IMR-90 (cell line): Measurements from ENCODE around the gene SEC24A. TPM values are rescaled to one million over a fixed set of nuclear protein-coding genes. Genes with fewer than 3 reads are reported as not detected.
A peak's percentile ranks its signal among the peaks of the same experiment; 100 is the strongest.

Experiments
- ATAC-seq: fragments of 200-7000 bp; cut with Tn5 transposase; 2 replicates; pipeline ENCODE4 v1.9.1; 2020; ENCODE audit warnings: low read depth, mild to moderate bottlenecking, moderate library complexity
- BruUV-seq: library from RNA; stranded (reverse); fragments of 400-500 nt; replicated peaks from 2 replicates; lab custom pipeline; 2021; lab: Mats Ljungman, UMichigan
- CTCF ChIA-PET: fragments of 300-600 bp; formaldehyde crosslinking; extraction: SDS; loops from one replicate; lab custom pipeline; 2021; ENCODE audit warnings: antibody characterized with exemption; lab: Yijun Ruan, JAX
- POLR2A ChIA-PET: fragments of 300-600 bp; sonication (Branson Sonifier 250); formaldehyde crosslinking; loops from one replicate; lab custom pipeline; 2022; ENCODE audit warnings: antibody characterized with exemption; ENCODE audit not compliant: unreplicated experiment; lab: Charles Lee
- DNase-seq: peaks from one replicate; pipeline ENCODE4 v3.0.0; 2013
- H2AFZ ChIP-seq: replicated peaks from 2 replicates; pipeline ENCODE3; 2013; ENCODE audit warnings: low read length, mild to moderate bottlenecking; ENCODE audit not compliant: poor library complexity
- H2AK5ac ChIP-seq: 2 replicates; pipeline ENCODE4 v1.6.1; 2013; ENCODE audit warnings: low read depth, low read length, inconsistent platforms
- H2AK9ac ChIP-seq: replicated peaks from 2 replicates; pipeline ENCODE3; 2013; ENCODE audit warnings: mild to moderate bottlenecking, low read depth, low read length, moderate library complexity; ENCODE audit not compliant: poor library complexity
- H2BK120ac ChIP-seq: 2 replicates; pipeline ENCODE4 v1.6.1; 2013; ENCODE audit warnings: low read depth, low read length, inconsistent platforms
- H2BK15ac ChIP-seq: 3 replicates; pipeline ENCODE4 v1.6.1; 2013; ENCODE audit warnings: low read depth, low read length, inconsistent platforms
- H2BK20ac ChIP-seq: 2 replicates; pipeline ENCODE4 v1.6.1; 2013; ENCODE audit warnings: low read depth, mild to moderate bottlenecking, inconsistent platforms, low read length, moderate library complexity
- H2BK5ac ChIP-seq: 2 replicates; pipeline ENCODE4 v1.6.1; 2013; ENCODE audit warnings: mild to moderate bottlenecking, low read depth, low read length, inconsistent platforms; ENCODE audit not compliant: poor library complexity, severe bottlenecking
- H3K14ac ChIP-seq: replicated peaks from 2 replicates; pipeline ENCODE4 v1.6.1; 2013; ENCODE audit warnings: low read depth, low read length, inconsistent platforms
- H3K18ac ChIP-seq: 2 replicates; pipeline ENCODE4 v1.6.1; 2013; ENCODE audit warnings: low read depth, low read length, control low read depth
- H3K23ac ChIP-seq: 2 replicates; pipeline ENCODE4 v1.6.1; 2013; ENCODE audit warnings: low read depth, low read length, inconsistent platforms
- H3K27ac ChIP-seq: 2 replicates; pipeline ENCODE4 v1.5.1; 2013; ENCODE audit warnings: mild to moderate bottlenecking, control low read depth, low read length; ENCODE audit not compliant: insufficient read depth
- H3K27me3 ChIP-seq: 2 replicates; pipeline ENCODE4 v1.6.1; 2013; ENCODE audit warnings: low read length; ENCODE audit not compliant: control insufficient read depth, insufficient read depth
- H3K36me3 ChIP-seq: 2 replicates; pipeline ENCODE4 v1.6.1; 2013; ENCODE audit warnings: low read length, mixed read lengths; ENCODE audit not compliant: control insufficient read depth, insufficient read depth
- H3K4ac ChIP-seq: 2 replicates; pipeline ENCODE4 v1.6.1; 2013; ENCODE audit warnings: low read depth, low read length, inconsistent platforms
- H3K4me1 ChIP-seq: 2 replicates; pipeline ENCODE4 v1.6.1; 2013; ENCODE audit warnings: low read length, mixed read lengths; ENCODE audit not compliant: control insufficient read depth, insufficient read depth
- H3K4me2 ChIP-seq: 2 replicates; pipeline ENCODE4 v1.6.1; 2013; ENCODE audit warnings: low read depth, mild to moderate bottlenecking, control low read depth, low read length, moderate library complexity
- H3K4me3 ChIP-seq: 2 replicates; pipeline ENCODE4 v1.5.1; 2013; ENCODE audit warnings: low read depth, mild to moderate bottlenecking, control low read depth, low read length, moderate library complexity; ENCODE audit not compliant: insufficient read depth
- H3K56ac ChIP-seq: 2 replicates; pipeline ENCODE4 v1.6.1; 2013; ENCODE audit warnings: low read length, inconsistent platforms; ENCODE audit not compliant: insufficient read depth; ENCODE audit errors: extremely low read depth
- H3K79me1 ChIP-seq, 2 experiments: 2 replicates each; pipeline ENCODE4 v1.6.1; 2013; ENCODE audit warnings: low read length in 2 of 2, inconsistent platforms in 1 of 2, low read depth in 1 of 2
- H3K9ac ChIP-seq: 2 replicates; pipeline ENCODE4 v1.6.1; 2013; ENCODE audit warnings: low read depth, low read length, control low read depth
- H3K9me1 ChIP-seq: 2 replicates; pipeline ENCODE4 v1.6.1; 2013; ENCODE audit warnings: low read length, inconsistent platforms; ENCODE audit not compliant: insufficient read depth
- H3K9me3 ChIP-seq: 2 replicates; pipeline ENCODE4 v1.6.1; 2013; ENCODE audit warnings: low read length; ENCODE audit not compliant: control insufficient read depth, insufficient read depth
- H4K20me1 ChIP-seq: 2 replicates; pipeline ENCODE4 v1.6.1; 2013; ENCODE audit warnings: low read length, inconsistent platforms; ENCODE audit not compliant: insufficient read depth
- H4K5ac ChIP-seq: 2 replicates; pipeline ENCODE4 v1.6.1; 2013; ENCODE audit warnings: mild to moderate bottlenecking, low read depth, low read length, control low read depth
- H4K8ac ChIP-seq, 2 experiments: 2 replicates each; pipeline ENCODE4 v1.6.1; 2013; ENCODE audit warnings: low read depth in 2 of 2, low read length in 2 of 2, control low read depth in 1 of 2, inconsistent platforms in 1 of 2
- H4K91ac ChIP-seq: 2 replicates; pipeline ENCODE4 v1.6.1; 2013; ENCODE audit warnings: low read depth, low read length, inconsistent platforms; ENCODE audit not compliant: insufficient read depth
- CEBPB ChIP-seq: IDR thresholded peaks from 2 replicates; pipeline ENCODE4 v1.6.1; 2012; ENCODE audit warnings: low read depth, low read length, improper control_type of control experiment
- FOS ChIP-seq: fragments of 150-350 bp; IDR thresholded peaks from 2 replicates; pipeline ENCODE4 v1.6.1; 2016; ENCODE audit warnings: low read depth, low read length
- WGBS, 2 experiments: methylation state at CpG; one replicate each; pipeline versions ENCODE4 v1.1.5 to v1.1.7; 2013; ENCODE audit warnings: missing lambda C conversion rate in 2 of 2; ENCODE audit not compliant: insufficient read length in 1 of 2; ENCODE audit errors: extremely low coverage in 2 of 2; 5-methylcytosine and 5-hydroxymethylcytosine counted together
- dilution Hi-C: fragments of 300-500 bp; cut with HindIII; formaldehyde crosslinking; loops from one replicate; pipeline ENCODE4 v1.14.3; 2018; ENCODE audit warnings: low sequenced_read_pairs; ENCODE audit not compliant: unreplicated experiment
- in situ Hi-C: fragments of 300-500 bp; cut with MboI; formaldehyde crosslinking; loops from 3 replicates; pipeline ENCODE4 v1.14.3; 2019; ENCODE audit warnings: low sequenced_read_pairs, inconsistent platforms, mixed read lengths
- intact Hi-C: fragments of 100-400 bp; cut with micrococcal nuclease; formaldehyde crosslinking; loops from 2 replicates; pipeline ENCODE4 v1.10.0; 2022
- polyA plus RNA-seq, 3 experiments: library from polyadenylated mRNA; depleted of rRNA; stranded (reverse); fragments of >200 nt; gene quantifications; 2 replicates each; pipeline ENCODE4 v1.2.3, GENCODE V29; 2012; ENCODE audit warnings: low replicate concordance in 1 of 3
- total RNA-seq: library from RNA; depleted of rRNA; stranded (reverse); fragments of >200 nt; gene quantifications from 2 replicates; pipeline ENCODE4 v1.2.3, GENCODE V29; 2012

The SEC24A gene
- total and polyA plus RNA-seq, 2 of the 4 experiments (the other 2 are of a cell fraction), result 23.9 to 28.1 TPM

DNA sequence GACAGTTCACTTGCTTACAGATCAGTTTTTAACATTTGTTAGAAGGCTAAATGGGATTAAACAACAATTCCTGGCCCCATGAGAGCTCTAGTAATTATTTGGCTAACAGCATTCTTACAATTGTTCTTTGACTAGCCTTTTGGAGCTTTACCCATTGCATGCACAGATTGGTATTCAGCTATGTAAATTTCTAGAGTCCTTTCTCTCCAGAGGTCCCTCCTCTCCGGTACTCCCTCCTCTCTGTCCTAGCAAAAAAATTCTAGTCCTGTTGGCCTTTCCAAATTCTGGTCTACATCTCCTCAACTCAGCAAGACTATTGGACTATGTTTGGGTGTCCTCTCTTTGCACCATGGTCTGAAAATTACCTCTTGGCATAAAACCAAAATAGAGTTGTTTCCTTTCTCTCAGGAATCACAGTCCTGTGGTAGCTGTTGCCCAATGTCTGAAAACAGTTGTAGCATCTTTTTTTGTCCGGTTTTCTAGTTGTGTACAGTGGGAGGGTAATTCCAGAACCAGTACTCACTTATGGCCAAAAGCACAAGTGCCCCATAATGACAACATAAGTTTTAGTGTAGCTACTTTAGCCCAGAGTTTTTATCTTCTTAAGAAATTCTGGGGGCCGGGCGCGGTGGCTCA, 34.0 kb upstream of the SEC24A start:
- no peaks in the 10 kb centered on the region for H4K20me1 ChIP-seq
- H4K5ac ChIP-seq, result no peak overlapping the region
- H2AK5ac ChIP-seq, result no peak overlapping the region
- H3K4me2 ChIP-seq, result peak overlapping the region; percentile 15; the same call in 1 of the 2 replicates
- H3K56ac ChIP-seq, result no peak overlapping the region
- H2BK15ac ChIP-seq, result no peak overlapping the region
- no peaks in the 10 kb centered on the region for H3K9me3 ChIP-seq
- H2AFZ ChIP-seq, result no peak overlapping the region
- no peaks in the 10 kb centered on the region for H3K9me1 ChIP-seq
- no peak overlapping the region for H3K23ac ChIP-seq
- peak; percentile 41; the same call in 1 of the 2 replicates for TF ChIP-seq CEBPB
- no peak for TF ChIP-seq FOS
- POLR2A ChIA-PET, result no interaction called here
- no peak overlapping the region for H4K8ac ChIP-seq
- no peak overlapping the region for H2BK20ac ChIP-seq
- intact Hi-C loops, result no loop called here
- no CpG with 5 or more reads among the region's 5 CpGs for WGBS, 2 experiments
- no peak overlapping the region; the same call in 1 of the 2 replicates for H3K18ac ChIP-seq
- no TSS peak for BruUV-seq
- CTCF ChIA-PET, result interaction anchor here (0.7 kb wide), 1 partner anchor 206 kb away, joined by 3 read pairs; no protein-coding TSS in a partner anchor
- no peak overlapping the region for H3K14ac ChIP-seq
- peaks cover 24% of the 10 kb centered on the region for H3K36me3 ChIP-seq
- H3K4ac ChIP-seq, result no peak overlapping the region
- peak overlapping the region; percentile 37; the same call in 1 of the 2 replicates for H3K27ac ChIP-seq
- no peak overlapping the region for H4K91ac ChIP-seq
- peaks cover 0 to 2% of the 10 kb centered on the region in 2 experiments; a peak in 1 of 4 replicates for H3K79me1 ChIP-seq
- no peak overlapping the region for H3K4me3 ChIP-seq
- H3K27me3 ChIP-seq, result no peaks in the 10 kb centered on the region
- H3K4me1 ChIP-seq, result peaks cover 2% of the 10 kb centered on the region; the same call in 1 of the 2 replicates
- dilution Hi-C loops, result no loop called here
- H2AK9ac ChIP-seq, result no peak overlapping the region
- peak; percentile 92 for ATAC-seq
- H2BK120ac ChIP-seq, result no peak overlapping the region
- peak overlapping the region; percentile 62 for H2BK5ac ChIP-seq
- in situ Hi-C loops, result no loop called here
- no peak overlapping the region for H3K9ac ChIP-seq
- peak; percentile 24 for DNase-seq
